Heart left ventricle (tissue), 16 donors: ENCODE data around the gene LARP1. TPM values are rescaled to one million over a fixed set of nuclear protein-coding genes. Genes with fewer than 3 reads are reported as not detected.

Experiments
- ATAC-seq, 4 donors: fragments of 200-7000 bp; cut with Tn5 transposase; one replicate each; pipeline ENCODE4 v1.9.1; 2020 to 2022; ENCODE audit warnings: moderate library complexity in 4 of 4, mild to moderate bottlenecking in 3 of 4, moderate number of reproducible peaks in 1 of 4
- DNase-seq, 5 donors: peaks; one replicate each; pipeline ENCODE4 v3.0.0-alpha.2; 2020
- H3K27ac ChIP-seq, 12 donors: fragments of 200-600 bp; sonication (generic) in 4 of 12; one replicate each; pipeline versions ENCODE4 v1.5.0 to v1.8.0; 2016 to 2022; ENCODE audit warnings: mild to moderate bottlenecking in 2 of 12
- H3K27me3 ChIP-seq, 9 donors: fragments of 200-600 bp; sonication (generic) in 2 of 9; one replicate each; pipeline versions ENCODE4 v1.5.1 to v1.8.0; 2016 to 2022; ENCODE audit warnings: mild to moderate bottlenecking in 3 of 9
- H3K36me3 ChIP-seq, 9 donors: fragments of 200-600 bp; sonication (generic) in 2 of 9; one replicate each; pipeline versions ENCODE4 v1.5.0 to v1.8.0; 2018 to 2022; ENCODE audit warnings: mild to moderate bottlenecking in 2 of 9
- H3K4me1 ChIP-seq, 12 donors: fragments of 200-600 bp; sonication (generic) in 4 of 12; one replicate each; pipeline versions ENCODE4 v1.5.0 to v1.8.0; 2016 to 2022; ENCODE audit warnings: mild to moderate bottlenecking in 3 of 12
- H3K4me3 ChIP-seq, 12 donors: fragments of 200-600 bp; sonication (generic) in 4 of 12; one replicate each; pipeline versions ENCODE4 v1.5.0 to v1.8.0; 2017 to 2022; ENCODE audit warnings: mild to moderate bottlenecking in 9 of 12, moderate library complexity in 4 of 12
- H3K9me3 ChIP-seq, 12 donors: fragments of 200-600 bp; sonication (generic) in 4 of 12; one replicate each; pipeline versions ENCODE4 v1.5.0 to v1.8.0; 2016 to 2022; ENCODE audit warnings: mild to moderate bottlenecking in 1 of 12
- CTCF ChIP-seq, 12 donors: fragments of 200-600 bp; sonication (generic) in 4 of 12; IDR thresholded peaks; one replicate each; pipeline versions ENCODE4 v1.5.0 to v1.8.0; 2018 to 2022; ENCODE audit warnings: antibody characterized with exemption in 12 of 12, mild to moderate bottlenecking in 5 of 12
- POLR2A ChIP-seq, 2 donors: fragments of 450-650 bp; IDR thresholded peaks; one replicate each; pipeline ENCODE4 v1.6.1; 2017; ENCODE audit warnings: antibody characterized with exemption in 2 of 2, mild to moderate bottlenecking in 2 of 2, moderate library complexity in 2 of 2
- WGBS, 4 donors: extraction: QIAGEN DNeasy Blood & Tissue Kit in 2 of 4; methylation state at CpG; one replicate each; pipeline versions ENCODE4 v1.1.5 to v1.1.7; 2013 to 2018; 5-methylcytosine and 5-hydroxymethylcytosine counted together
- intact Hi-C, 10 donors: fragments of 100-400 bp; cut with DNase I; formaldehyde crosslinking; loops; one replicate each; pipeline versions ENCODE4 v1.11.1 to v1.14.2; 2022
- polyA plus RNA-seq, 2 donors: library from polyadenylated mRNA; stranded (reverse); fragments of 200-250 nt; gene quantifications; one replicate each; pipeline ENCODE4 v1.2.3, GENCODE V29; 2013
- total RNA-seq, 9 donors: library from RNA; depleted of rRNA in 2 of 9; stranded (reverse); fragments of >200 nt in 2 of 9; fragmentation: NEBNext Ultra II Directional in 3 of 9; extraction: Animal tissue kit (Norgen Biotek cat#: 25700) in 3 of 9; gene quantifications; one replicate each; pipeline versions ENCODE4 v1.1.0 to v1.2.4, GENCODE V29; 2016 to 2023
- donor health status: ischemic (EF 13 %, LVEDD 7.1; RV severe dilation, severe dysfunction).
- donor health status: healthy with polysubstance abuse.
- donor health status: DM: no; HTN: yes; CAD: no.
- donor health status: DM: no; HTN: no; CAD: no.
- donor health status: ischemic (EF 25% LVEDD 6.9; RV normal size, moderate dysfunction).
- donor health status: ischemic (EF 25% LVEDD 5.7; RV mildly dilated, moderate dysfunction).
- donor health status: healthy.
- donor health status: DM: yes; HTN: yes; CAD: no.
- donor health status: ischemic (EF 35%, LVEDD 5.7; RV mildly dilated, moderate dysfunction).
- donor health status: nonischemic (EF 11% LVEDD 7.7; RV severe dilation, severe dysfunction).
- donor health status: DM: yes; HTN: yes; CAD: no.
- donor health status: PGD.
- donor health status: ischemic (EF 29% LVEDD 5.4; RV normal size, mild dysfunction).
- donor health status: nonischemic (EF 23%, LVEDD 6.1; RV moderate dilation, normal function).

LARP1 gene
- total and polyA plus RNA-seq, 11 donors = 36.5 to 189 (median 164) TPM

- DNase-seq = no peak
- Histone ChIP-seq H3K9me3 (no peaks in the 10 kb centered on the region), H3K27ac (peak overlapping the region in 6 of 12 donors; percentile 2 to 42 (median 24)), H3K4me3 (no peak overlapping the region), H3K36me3 (no peaks in the 10 kb centered on the region), H3K27me3 (no peaks in the 10 kb centered on the region), H3K4me1 (peaks cover 0 to 81% (median 59%) of the 10 kb centered on the region in 12 donors)
- TF ChIP-seq CTCF (IDR thresholded peaks at IDR 0.05) (no peak), POLR2A (IDR thresholded peaks at IDR 0.05) (no peak)
- 57 to 65% (median 59%) methylated on average over 5 of the region's 5 CpGs for WGBS, 4 donors
- ATAC-seq = no peak
- intact Hi-C loops = loop anchor here in 1 of 10 donors (5.0 kb wide), 1 partner anchor 36 kb away; no protein-coding TSS in a partner anchor
Measured at GRCh38 chr5:154761046-154761736, 6.0 kb downstream of the LARP1 start.

- ATAC-seq (peak in 3 of 4 donors; percentile 8 to 45 (median 28)), DNase-seq (peak in 1 of 5 donors; percentile 18)
- Histone ChIP-seq H3K36me3 (no peaks in the 10 kb centered on the region), H3K27ac (peak overlapping the region in 7 of 12 donors; percentile 2 to 60 (median 24)), H3K4me1 (peaks cover 2 to 90% (median 70%) of the 10 kb centered on the region in 12 donors), H3K9me3 (no peaks in the 10 kb centered on the region), H3K27me3 (no peaks in the 10 kb centered on the region), H3K4me3 (no peak overlapping the region)
- TF ChIP-seq CTCF (IDR thresholded peaks at IDR 0.05) = no peak
- TF ChIP-seq POLR2A (IDR thresholded peaks at IDR 0.05) = no peak
- 34 to 50% (median 45%) methylated on average over 1 of the region's 1 CpG for WGBS, 4 donors
- intact Hi-C loops = loop anchor here in 1 of 10 donors (5.0 kb wide), 1 partner anchor 35 kb away; no protein-coding TSS in a partner anchor
Measured at GRCh38 chr5:154762261-154762660, 7.1 kb downstream of the LARP1 start.

- Histone ChIP-seq H3K4me1 (peaks cover 3 to 90% (median 74%) of the 10 kb centered on the region in 12 donors), H3K9me3 (no peaks in the 10 kb centered on the region)
- TF ChIP-seq POLR2A (IDR thresholded peaks at IDR 0.05) (no peak), CTCF (IDR thresholded peaks at IDR 0.05) (no peak)
Measured at GRCh38 chr5:154762700-154763099, 7.5 kb downstream of the LARP1 start.

GRCh38 chr5:154764967-154765366, 9.8 kb downstream of the LARP1 start:
- intact Hi-C loops = loop anchor here in 2 of 10 donors (1.0 to 5.0 kb wide), 2 partner anchors 25 to 32 kb away; no protein-coding TSS in a partner anchor

More at GRCh38 chr5:154762700-154763099, 7.5 kb downstream of the LARP1 start:
- Histone ChIP-seq H3K27ac (peak overlapping the region in 5 of 12 donors; percentile 2 to 42 (median 24)), H3K4me3 (no peak overlapping the region), H3K36me3 (no peaks in the 10 kb centered on the region), H3K27me3 (no peaks in the 10 kb centered on the region)
- ATAC-seq (no peak), DNase-seq (no peak)
- intact Hi-C loops = loop anchor here in 1 of 10 donors (5.0 kb wide), 1 partner anchor 35 kb away; no protein-coding TSS in a partner anchor
- 48 to 71% (median 62%) methylated on average over 1 of the region's 1 CpG for WGBS, 4 donors

More at GRCh38 chr5:154764967-154765366, 9.8 kb downstream of the LARP1 start:
- H3K9me3 ChIP-seq = no peaks in the 10 kb centered on the region
- DNase-seq = no peak
- peaks cover 7 to 93% (median 70%) of the 10 kb centered on the region in 12 donors for H3K4me1 ChIP-seq
- 61 to 71% (median 69%) methylated on average over 3 of the region's 3 CpGs for WGBS, 4 donors
- no peak for ATAC-seq
- H3K36me3 ChIP-seq = no peaks in the 10 kb centered on the region
- no peak overlapping the region for H3K4me3 ChIP-seq
- TF ChIP-seq CTCF (IDR thresholded peaks at IDR 0.05) = no peak
- no peak for TF ChIP-seq POLR2A (IDR thresholded peaks at IDR 0.05)
- H3K27ac ChIP-seq = no peak overlapping the region
- no peaks in the 10 kb centered on the region for H3K27me3 ChIP-seq
